ENCODE measurements around the gene TMEM18. TPM values are rescaled to one million over a fixed set of nuclear protein-coding genes. Genes with fewer than 3 reads are reported as not detected.
A peak's percentile ranks its signal among the peaks of the same experiment; 100 is the strongest.
"Not testable (repeated sequence)": the region's sequence is repeated elsewhere in the genome, so short reads cannot be mapped to it uniquely, and the experiment has no call there.

The TMEM18 gene
- total RNA-seq, 1 experiment from 2014 or later, result 30.7 TPM

DNA sequence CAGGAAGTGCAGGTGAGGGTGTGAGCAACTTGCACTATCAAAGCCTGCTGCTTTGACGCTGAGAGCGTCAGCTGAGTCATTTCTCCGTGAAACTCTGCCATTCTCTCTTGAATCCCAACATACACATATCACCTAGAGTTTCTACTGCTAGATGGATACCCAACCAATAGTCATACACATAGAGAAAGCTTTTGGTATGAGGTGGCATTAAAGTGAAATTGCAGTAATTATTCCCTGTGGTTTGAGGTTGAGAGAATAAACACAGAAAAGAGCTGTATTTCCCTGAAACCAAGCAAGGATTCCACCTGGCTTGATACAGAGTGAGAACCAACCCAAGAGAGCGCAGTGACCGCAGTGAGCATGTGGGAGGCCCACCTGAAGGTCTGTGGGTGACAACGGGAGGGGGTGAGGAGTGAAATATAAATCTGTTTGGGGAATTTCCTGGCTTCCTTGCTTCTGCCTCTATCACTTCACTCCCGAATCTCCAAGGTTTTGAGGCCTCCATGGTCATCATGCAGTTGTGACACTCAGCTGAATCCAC, 28.8 kb upstream of the TMEM18 start:
- no CpG with 5 or more reads among the region's 7 CpGs for WGBS (ENCODE audit: extremely low coverage, insufficient read length, low lambda C conversion rate)

DNA sequence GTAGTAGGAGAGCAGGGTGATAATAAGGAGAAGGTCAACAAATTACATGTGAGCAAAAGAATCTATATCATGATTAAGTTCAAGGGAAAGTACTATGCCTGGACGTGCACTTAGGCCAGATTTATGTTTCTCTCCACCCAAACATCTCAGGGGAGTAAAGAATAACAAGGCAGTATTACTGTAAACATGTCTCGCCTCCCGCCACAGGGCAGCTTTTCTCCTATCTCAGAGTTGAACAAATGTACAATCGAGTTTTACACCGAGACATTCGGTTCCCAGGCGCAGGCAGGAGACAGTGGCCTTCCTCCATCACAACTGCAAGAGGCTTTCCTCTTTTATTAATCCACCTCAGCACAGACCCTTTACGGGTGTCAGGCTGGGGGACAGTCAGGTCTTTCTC, 25.6 kb upstream of the TMEM18 start:
- H3K4me1 ChIP-seq (ENCODE audit: insufficient read depth, low read length); H3K27ac Mint-ChIP-seq; DNase-seq; H4K5ac ChIP-seq (ENCODE audit: insufficient read length, low read depth, low read length); H3K23ac ChIP-seq (ENCODE audit: insufficient read length, low read depth, low read length); H3K4ac ChIP-seq (ENCODE audit: low read depth, low read length); H2BK120ac ChIP-seq (ENCODE audit: low read depth, low read length, poor library complexity, severe bottlenecking); H3K4me3 Mint-ChIP-seq; H3K9ac ChIP-seq (ENCODE audit: extremely low read depth, insufficient read length, low read length); H3K27ac ChIP-seq (ENCODE audit: insufficient read length, low read depth, low read length); H3K18ac ChIP-seq (ENCODE audit: insufficient read length, low read depth, low read length); H3K27me3 Mint-ChIP-seq (ENCODE audit: low read depth); H2AFZ ChIP-seq (ENCODE audit: low read length); H3K23me2 ChIP-seq (ENCODE audit: insufficient read length, low read depth, low read length, poor library complexity, severe bottlenecking); H3K14ac ChIP-seq (ENCODE audit: insufficient read depth, low read length); H2AK5ac ChIP-seq (ENCODE audit: insufficient read length, low read length); H2BK20ac ChIP-seq (ENCODE audit: low read depth, low read length, poor library complexity, severe bottlenecking); H3T11ph ChIP-seq (ENCODE audit: low read length); H3K79me2 ChIP-seq (ENCODE audit: insufficient read depth, low read length); H4K8ac ChIP-seq (replicated peaks; ENCODE audit: insufficient read length, low read depth, low read length); H3K4me1 Mint-ChIP-seq; H3K9me3 ChIP-seq (ENCODE audit: control insufficient read depth, low read depth, low read length); H3K79me1 ChIP-seq (ENCODE audit: insufficient read depth, low read depth, low read length, poor library complexity, severe bottlenecking); H4K20me1 ChIP-seq (ENCODE audit: control insufficient read depth, insufficient read depth, insufficient read length); H2BK15ac ChIP-seq (ENCODE audit: low read depth, low read length); H2BK5ac ChIP-seq (ENCODE audit: insufficient read length, low read length); H3K36me3 Mint-ChIP-seq (ENCODE audit: insufficient read depth in 1 of 3, low read depth in 3 of 3); H2BK12ac ChIP-seq (ENCODE audit: insufficient read length, low read depth, low read length); H3K27me3 ChIP-seq (ENCODE audit: insufficient read depth, low read length); H3K4me2 ChIP-seq (ENCODE audit: insufficient read depth, insufficient read length, low read length); H3K56ac ChIP-seq (ENCODE audit: insufficient read length, low read depth, low read length); H4K91ac ChIP-seq (ENCODE audit: insufficient read length, low read depth, low read length): not testable (repeated sequence)
- H3K9me3 Mint-ChIP-seq, result peaks cover 11 to 14% of the 10 kb centered on the region in 2 experiments
- WGBS (ENCODE audit: extremely low coverage, insufficient read length, low lambda C conversion rate), result no CpG with 5 or more reads among the region's 8 CpGs

More for the DNA sequence above, 28.8 kb upstream of the TMEM18 start:
- Histone ChIP-seq H4K20me1 (ENCODE audit: control insufficient read depth, insufficient read depth, insufficient read length) (no peaks in the 10 kb centered on the region), H2BK20ac (ENCODE audit: low read depth, low read length, poor library complexity, severe bottlenecking) (no peak overlapping the region), H2AK5ac (ENCODE audit: insufficient read length, low read length) (no peak overlapping the region), H3K4me2 (ENCODE audit: insufficient read depth, insufficient read length, low read length) (no peak overlapping the region), H3K4me1 (ENCODE audit: insufficient read depth, low read length) (no peaks in the 10 kb centered on the region), H4K5ac (ENCODE audit: insufficient read length, low read depth, low read length) (no peak overlapping the region), H2BK12ac (ENCODE audit: insufficient read length, low read depth, low read length) (no peak overlapping the region), H3K9me3 (ENCODE audit: control insufficient read depth, low read depth, low read length) (no peaks in the 10 kb centered on the region), H3K18ac (ENCODE audit: insufficient read length, low read depth, low read length) (no peak overlapping the region), H3K23ac (ENCODE audit: insufficient read length, low read depth, low read length) (no peak overlapping the region), H2BK5ac (ENCODE audit: insufficient read length, low read length) (no peak overlapping the region), H3K4ac (ENCODE audit: low read depth, low read length) (no peak overlapping the region), H3K79me2 (ENCODE audit: insufficient read depth, low read length) (no peaks in the 10 kb centered on the region), H3K14ac (ENCODE audit: insufficient read depth, low read length) (no peak overlapping the region), H2AFZ (ENCODE audit: low read length) (no peak overlapping the region), H4K8ac (replicated peaks; ENCODE audit: insufficient read length, low read depth, low read length) (no peak overlapping the region), H3K56ac (ENCODE audit: insufficient read length, low read depth, low read length) (no peak overlapping the region), H4K91ac (ENCODE audit: insufficient read length, low read depth, low read length) (no peak overlapping the region), H3K9ac (ENCODE audit: extremely low read depth, insufficient read length, low read length) (peak overlapping the region; percentile 8), H3K27ac (ENCODE audit: insufficient read length, low read depth, low read length) (no peak overlapping the region), H3K23me2 (ENCODE audit: insufficient read length, low read depth, low read length, poor library complexity, severe bottlenecking) (no peaks in the 10 kb centered on the region), H3K27me3 (ENCODE audit: insufficient read depth, low read length) (no peaks in the 10 kb centered on the region), H2BK120ac (ENCODE audit: low read depth, low read length, poor library complexity, severe bottlenecking) (no peak overlapping the region), H3T11ph (ENCODE audit: low read length) (no peak overlapping the region), H3K79me1 (ENCODE audit: insufficient read depth, low read depth, low read length, poor library complexity, severe bottlenecking) (no peaks in the 10 kb centered on the region), H2BK15ac (ENCODE audit: low read depth, low read length) (no peak overlapping the region)
- H3K27me3 Mint-ChIP-seq (ENCODE audit: low read depth), result peaks cover 3% of the 10 kb centered on the region
- TF ChIP-seq, protein P1, sequence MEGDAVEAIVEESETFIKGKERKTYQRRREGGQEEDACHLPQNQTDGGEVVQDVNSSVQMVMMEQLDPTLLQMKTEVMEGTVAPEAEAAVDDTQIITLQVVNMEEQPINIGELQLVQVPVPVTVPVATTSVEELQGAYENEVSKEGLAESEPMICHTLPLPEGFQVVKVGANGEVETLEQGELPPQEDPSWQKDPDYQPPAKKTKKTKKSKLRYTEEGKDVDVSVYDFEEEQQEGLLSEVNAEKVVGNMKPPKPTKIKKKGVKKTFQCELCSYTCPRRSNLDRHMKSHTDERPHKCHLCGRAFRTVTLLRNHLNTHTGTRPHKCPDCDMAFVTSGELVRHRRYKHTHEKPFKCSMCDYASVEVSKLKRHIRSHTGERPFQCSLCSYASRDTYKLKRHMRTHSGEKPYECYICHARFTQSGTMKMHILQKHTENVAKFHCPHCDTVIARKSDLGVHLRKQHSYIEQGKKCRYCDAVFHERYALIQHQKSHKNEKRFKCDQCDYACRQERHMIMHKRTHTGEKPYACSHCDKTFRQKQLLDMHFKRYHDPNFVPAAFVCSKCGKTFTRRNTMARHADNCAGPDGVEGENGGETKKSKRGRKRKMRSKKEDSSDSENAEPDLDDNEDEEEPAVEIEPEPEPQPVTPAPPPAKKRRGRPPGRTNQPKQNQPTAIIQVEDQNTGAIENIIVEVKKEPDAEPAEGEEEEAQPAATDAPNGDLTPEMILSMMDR (conservative IDR thresholded peaks at IDR 0.05), result no peak
- 0 out of 4 replicates have a peak, but pooled peaks cover 0 to 4% of the 10 kb centered on the region in 2 experiments for H3K4me1 Mint-ChIP-seq
- peaks cover 3 to 7% of the 10 kb centered on the region in 2 experiments; a peak in 2 of 5 replicates for H3K9me3 Mint-ChIP-seq
- no peak overlapping the region for H3K27ac Mint-ChIP-seq
- DNase-seq, result no peak
- H3K36me3 Mint-ChIP-seq (ENCODE audit: insufficient read depth in 1 of 3, low read depth in 3 of 3), result peaks cover 0 to 2% (median 0%) of the 10 kb centered on the region in 3 experiments; a peak in 2 of 7 replicates
- no peak overlapping the region for H3K4me3 Mint-ChIP-seq
